ENCODE results near the gene AGPAT4.
"Not testable (repeated sequence)": the region's sequence is repeated elsewhere in the genome, so short reads cannot be mapped to it uniquely, and the experiment has no call there.

The AGPAT4 gene

GRCh38 chr6:161200610-161201370 is 73.1 kb downstream of the AGPAT4 start:
- DNase-seq (ENCODE audit: low read depth, low spot score): no peak

DNA sequence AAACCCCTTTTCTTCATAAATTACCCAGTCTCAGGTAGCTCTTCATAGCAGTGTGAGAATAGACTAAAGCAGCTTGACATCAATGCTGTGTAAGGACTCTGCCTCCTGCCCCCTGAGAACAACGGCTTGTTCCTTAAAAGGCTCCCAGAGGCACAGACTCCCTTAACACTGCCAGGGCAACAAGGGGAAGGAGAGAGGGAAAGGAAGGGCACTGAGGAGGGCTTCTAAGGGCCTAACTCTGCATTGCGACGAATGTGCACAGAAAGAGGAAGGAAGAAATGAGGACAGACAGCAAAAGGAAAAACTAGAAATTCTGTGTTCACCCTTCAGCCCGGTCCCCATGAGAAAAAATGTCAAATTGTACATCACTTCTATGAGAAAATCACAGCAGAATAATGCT is 74.0 kb downstream of the AGPAT4 start:
- DNase-seq (ENCODE audit: low read depth, low spot score): no peak

GRCh38 chr6:161198783-161199460 is 74.9 kb downstream of the AGPAT4 start:
- DNase-seq (ENCODE audit: low read depth, low spot score): no peak

- DNase-seq (ENCODE audit: low read depth, low spot score): no peak
These were observed 75.7 kb downstream of the AGPAT4 start for GRCh38 chr6:161198176-161198575.

GRCh38 chr6:161195386-161195785 is 78.5 kb downstream of the AGPAT4 start:
- no peak for DNase-seq (ENCODE audit: low read depth, low spot score)

DNA sequence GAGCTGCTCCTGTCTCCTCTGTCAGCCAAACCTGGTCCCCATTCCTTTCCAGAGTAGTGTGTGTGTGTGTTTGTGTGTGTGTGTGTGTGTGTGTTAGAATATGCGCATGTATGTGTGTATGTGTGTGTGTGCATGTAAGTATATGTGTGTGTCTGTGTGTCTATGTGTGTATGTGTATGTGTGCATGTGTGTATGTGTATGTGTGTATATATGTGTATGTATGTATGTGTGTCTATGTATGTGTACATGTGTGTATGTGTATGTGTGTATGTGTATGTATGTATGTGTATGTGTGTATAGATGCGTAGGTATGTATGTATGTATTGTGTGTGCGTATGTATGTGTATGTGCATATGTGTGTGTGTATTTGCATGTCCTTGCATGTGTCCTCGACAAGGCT is 79.5 kb downstream of the AGPAT4 start:
- no peak for DNase-seq (ENCODE audit: low read depth, low spot score)

DNA sequence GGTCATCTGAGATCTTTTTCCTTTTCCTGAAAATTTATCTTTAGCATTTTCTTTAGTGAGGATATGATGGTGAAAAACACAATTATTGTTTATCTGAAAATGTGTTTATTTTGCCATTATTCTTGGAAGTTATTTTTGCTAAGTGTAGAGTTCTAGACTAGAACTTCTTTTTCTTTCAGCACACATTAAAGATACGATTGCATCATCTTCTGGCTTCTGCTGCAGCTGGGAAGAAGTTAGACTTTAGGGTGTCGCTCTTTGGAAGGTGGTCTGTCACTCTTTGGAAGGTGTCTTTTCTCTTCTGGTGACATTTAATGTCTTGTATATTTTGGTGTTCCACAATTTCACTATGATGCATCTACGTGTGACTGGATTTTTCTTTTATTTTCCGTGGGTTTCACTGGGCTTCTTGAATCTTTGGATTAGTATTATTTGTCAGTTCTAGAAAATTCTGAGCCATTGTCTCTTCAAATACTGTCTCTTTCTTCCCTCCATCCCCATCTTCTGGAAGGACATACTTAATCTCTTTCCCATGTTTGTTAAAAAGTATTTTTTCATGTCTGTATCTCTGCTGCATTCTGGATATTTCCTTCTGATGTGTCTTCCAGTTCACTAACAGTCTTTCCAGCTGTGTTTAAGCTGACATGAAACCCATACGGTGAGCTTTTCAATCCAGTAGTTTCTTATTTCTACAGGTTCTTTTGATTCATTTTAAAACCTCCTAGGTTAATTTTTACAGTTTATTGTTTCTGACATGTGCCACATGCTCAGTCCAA is 81.0 kb downstream of the AGPAT4 start:
- DNase-seq (ENCODE audit: low read depth, low spot score): no peak

GRCh38 chr6:161191671-161192070 is 82.2 kb downstream of the AGPAT4 start:
- DNase-seq (ENCODE audit: low read depth, low spot score): no peak

DNA sequence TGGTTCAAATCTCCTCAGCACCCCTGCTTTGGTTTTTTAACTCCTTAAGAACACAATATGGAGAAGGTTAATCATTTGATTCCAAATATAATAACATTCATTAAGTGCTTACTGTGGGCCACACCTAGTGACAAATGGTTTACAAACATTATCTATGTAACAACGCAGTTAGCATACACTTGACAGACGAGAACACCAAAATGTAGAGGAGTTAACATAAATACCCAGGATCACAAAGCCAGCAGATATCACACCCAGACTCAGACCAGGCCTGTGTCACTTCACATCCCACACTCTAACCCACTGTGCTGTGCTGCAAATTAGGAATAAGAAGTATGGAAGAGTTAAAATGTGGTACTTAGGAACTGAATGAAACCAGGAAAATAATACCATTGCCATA is 82.9 kb downstream of the AGPAT4 start:
- DNase-seq (ENCODE audit: low read depth, low spot score): no peak

- no peak for DNase-seq (ENCODE audit: low read depth, low spot score)
These were observed 84.0 kb downstream of the AGPAT4 start for GRCh38 chr6:161189891-161190290.

- no peak for DNase-seq (ENCODE audit: low read depth, low spot score)
These were observed 85.1 kb downstream of the AGPAT4 start for GRCh38 chr6:161188547-161189465.

DNA sequence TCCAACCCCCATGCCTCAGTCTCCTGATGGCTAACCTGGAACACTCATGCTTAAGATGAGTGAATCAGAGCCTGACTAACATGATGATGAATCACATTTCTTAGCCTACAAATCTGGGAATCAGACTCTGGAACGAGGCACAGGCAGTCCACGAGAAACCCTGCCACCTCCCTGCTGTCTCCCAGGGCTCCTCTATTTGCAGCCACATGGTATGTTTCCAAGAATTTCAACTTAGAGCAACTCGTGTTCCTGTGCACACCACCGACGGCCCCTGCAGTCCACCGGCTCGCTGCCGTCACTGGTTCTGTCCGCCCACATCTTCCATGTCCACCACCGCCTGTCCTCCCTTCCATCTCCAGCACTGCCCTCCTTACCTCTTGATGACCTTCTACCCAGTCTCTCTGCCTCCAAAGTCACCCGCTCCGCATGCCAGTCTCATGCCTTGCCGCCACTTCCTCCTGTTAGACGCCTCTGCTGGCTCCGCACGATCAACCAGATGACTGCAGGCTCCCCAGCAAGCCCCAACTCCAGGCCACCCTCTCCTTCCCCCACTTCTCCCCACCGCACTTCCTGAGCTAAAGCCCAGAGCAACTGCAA is 87.6 kb downstream of the AGPAT4 start:
- DNase-seq (ENCODE audit: low read depth, low spot score): no peak

GRCh38 chr6:161181121-161181520 is 92.7 kb downstream of the AGPAT4 start:
- no peak for DNase-seq (ENCODE audit: low read depth, low spot score)

DNA sequence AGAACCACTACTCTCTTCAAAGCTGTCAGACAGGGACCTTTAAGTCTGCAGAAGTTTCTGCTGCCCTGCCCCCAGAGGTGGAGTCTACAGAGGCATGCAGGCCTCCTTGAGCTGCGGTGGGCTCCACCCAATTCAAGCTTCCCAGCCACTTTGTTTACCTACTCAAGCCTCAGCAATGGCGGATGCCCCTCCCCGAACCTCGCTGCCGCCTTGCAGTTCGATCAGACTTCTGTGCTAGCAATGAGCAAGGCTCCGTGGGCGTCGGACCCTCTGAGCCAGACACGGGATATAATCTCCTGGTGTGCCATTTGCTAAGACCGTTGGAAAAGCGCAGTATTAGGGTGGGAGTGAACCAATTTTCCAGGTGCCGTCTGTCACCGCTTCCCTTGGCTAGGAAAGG is 95.7 kb downstream of the AGPAT4 start:
- DNase-seq (ENCODE audit: low read depth, low spot score): not testable (repeated sequence)

DNA sequence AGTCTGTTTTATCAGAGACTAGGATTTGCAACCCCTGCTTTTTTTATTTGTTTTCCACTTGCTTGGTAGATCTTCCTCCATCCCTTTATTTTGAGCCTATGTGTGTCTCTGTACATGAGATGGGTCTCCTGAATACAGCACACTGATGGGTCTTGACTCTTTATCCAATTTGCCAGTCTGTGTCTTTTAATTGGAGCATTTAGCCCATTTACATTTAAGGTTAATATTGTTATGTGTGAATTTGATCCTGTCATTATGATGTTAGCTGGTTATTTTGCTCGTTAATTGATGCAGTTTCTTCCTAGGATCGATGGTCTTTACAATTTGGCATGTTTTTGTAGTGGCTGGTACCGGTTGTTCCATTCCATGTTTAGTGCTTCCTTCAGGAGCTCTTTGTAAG is 97.4 kb downstream of the AGPAT4 start:
- DNase-seq (ENCODE audit: low read depth, low spot score): not testable (repeated sequence)

DNA sequence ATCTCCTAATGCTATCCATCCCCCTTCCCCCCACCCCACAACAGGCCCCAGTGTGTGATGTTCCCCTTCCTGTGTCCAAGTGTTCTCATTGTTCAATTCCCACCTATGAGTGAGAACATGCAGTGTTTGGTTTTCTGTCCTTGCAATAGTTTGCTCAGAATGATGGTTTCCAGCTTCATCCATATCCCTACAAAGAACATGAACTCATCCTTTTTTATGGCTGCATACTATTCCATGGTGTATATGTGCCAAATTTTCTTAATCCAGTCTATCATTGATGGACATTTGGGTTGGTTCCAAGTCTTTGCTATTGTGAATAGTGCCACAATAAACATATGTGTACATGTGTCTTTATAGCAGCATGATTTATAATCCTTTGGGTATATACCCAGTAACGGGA is 101.1 kb downstream of the AGPAT4 start:
- not testable (repeated sequence) for DNase-seq (ENCODE audit: low read depth, low spot score)

- no peak for DNase-seq (ENCODE audit: low read depth, low spot score)
These were observed 102.7 kb downstream of the AGPAT4 start for GRCh38 chr6:161171207-161171606.

- no peak for DNase-seq (ENCODE audit: low read depth, low spot score)
These were observed 104.2 kb downstream of the AGPAT4 start for GRCh38 chr6:161169696-161170095.

DNA sequence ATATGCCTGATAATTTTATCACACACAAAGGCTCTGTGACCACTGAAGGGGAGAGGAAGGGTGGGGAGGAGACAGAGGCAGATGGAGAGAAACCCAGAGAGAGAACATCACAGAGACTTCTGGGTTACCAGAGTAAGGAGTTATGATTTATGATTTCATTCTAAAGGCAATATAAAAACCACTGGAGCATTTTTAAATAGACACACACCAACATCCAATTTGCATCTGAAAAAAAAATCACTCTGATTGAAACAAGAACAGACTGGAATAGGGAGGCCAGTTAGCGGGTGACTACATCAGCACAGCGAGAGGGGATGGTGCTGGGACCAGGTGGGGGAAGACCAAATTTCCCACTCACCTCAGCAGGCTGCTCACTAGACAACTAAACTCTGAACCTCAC is 104.8 kb downstream of the AGPAT4 start:
- DNase-seq (ENCODE audit: low read depth, low spot score): no peak

DNA sequence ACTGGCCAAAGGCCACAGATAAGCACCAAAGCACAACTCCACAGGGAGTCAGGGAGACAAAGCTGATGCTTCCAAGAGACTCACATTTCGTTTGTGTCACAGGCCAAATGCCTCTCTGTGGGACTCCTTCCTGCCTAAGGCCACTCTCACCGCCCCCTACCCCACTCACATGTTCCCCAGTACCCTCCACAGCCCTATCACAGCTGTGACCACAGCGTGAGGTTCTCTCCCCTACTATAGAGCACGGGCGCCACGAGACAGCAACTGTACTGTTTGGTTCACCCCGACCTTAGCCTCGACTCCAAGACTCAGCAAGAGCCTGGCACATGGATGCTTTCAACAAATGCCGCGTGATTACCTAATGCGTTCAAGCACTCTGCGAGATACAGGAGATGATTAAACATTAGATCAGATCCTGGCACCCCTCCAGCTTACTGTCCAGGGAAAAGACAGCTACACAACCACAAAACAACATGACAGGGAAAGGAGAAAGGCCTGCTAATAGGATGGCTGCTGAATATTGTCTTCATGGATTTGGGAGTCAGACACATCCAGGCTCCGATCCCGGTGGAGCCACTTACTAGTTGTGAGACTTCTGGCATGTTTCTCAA is 105.5 kb downstream of the AGPAT4 start:
- DNase-seq (ENCODE audit: low read depth, low spot score): peak; percentile 60

GRCh38 chr6:161166677-161167076 is 107.2 kb downstream of the AGPAT4 start:
- no peak for DNase-seq (ENCODE audit: low read depth, low spot score)

Measured in iPS DF 19.7 (cell line).